ENCODE data around the gene CRKL. TPM values are rescaled to one million over a fixed set of nuclear protein-coding genes. Genes with fewer than 3 reads are reported as not detected.
"Not testable (repeated sequence)": the region's sequence is repeated elsewhere in the genome, so short reads cannot be mapped to it uniquely, and the experiment has no call there.

Gene CRKL
- polyA plus RNA-seq, 3 donors: 26.0 to 37.5 (median 29.4) TPM

DNA sequence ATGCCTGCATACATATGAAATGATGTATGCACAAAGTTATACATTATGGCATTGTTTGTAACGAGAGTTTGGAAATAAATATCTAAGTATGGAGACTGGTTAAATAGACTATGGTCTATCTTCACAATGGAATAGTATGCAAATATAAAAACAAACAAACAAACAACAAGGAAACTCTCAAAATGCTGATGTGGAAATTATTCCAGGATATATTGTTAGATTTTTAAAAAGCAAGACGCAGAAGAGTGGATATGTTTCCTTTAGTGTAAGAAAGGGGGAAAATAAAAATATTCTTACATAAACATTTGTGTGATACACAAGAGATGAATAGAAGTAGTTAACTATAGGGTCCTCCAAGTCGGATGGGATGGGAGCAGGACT is 10.8 kb upstream of the CRKL start:
- no peak overlapping the region for H3K4me3 Mint-ChIP-seq
- DNase-seq: no peak
- H3K9me3 ChIP-seq (replicated peaks in 1 of 2; ENCODE audit: control insufficient read depth in 1 of 2, insufficient read depth in 1 of 2, low read length in 2 of 2): no peaks in the 10 kb centered on the region
- WGBS (ENCODE audit: insufficient coverage): no CpG with 5 or more reads among the region's 3 CpGs
- H3K4me2 ChIP-seq (replicated peaks; ENCODE audit: extremely low read depth, low read length, poor library complexity, severe bottlenecking): no peak overlapping the region
- no peaks in the 10 kb centered on the region for H3K36me3 Mint-ChIP-seq
- H3K79me2 ChIP-seq (ENCODE audit: insufficient read depth, low read length): no peaks in the 10 kb centered on the region
- H2AFZ ChIP-seq (ENCODE audit: insufficient read depth, low read depth, low read length, poor library complexity, severe bottlenecking): no peak overlapping the region
- intact Hi-C loops (cut with micrococcal nuclease): no loop called here
- H3K9ac ChIP-seq (ENCODE audit: insufficient read depth, low read length, poor library complexity, severe bottlenecking): no peak overlapping the region
- H3K27ac Mint-ChIP-seq: no peak overlapping the region
- peaks cover 1 to 4% (median 3%) of the 10 kb centered on the region in 3 donors for H3K27me3 Mint-ChIP-seq (ENCODE audit: low read depth in 3 of 3)
- peaks cover 27 to 31% of the 10 kb centered on the region in 2 donors for H3K4me1 ChIP-seq (ENCODE audit: control insufficient read depth in 1 of 2, insufficient read depth in 2 of 2, low read length in 2 of 2)
- peaks cover 31% of the 10 kb centered on the region for H3K4me1 Mint-ChIP-seq
- H3K36me3 ChIP-seq (replicated peaks in 1 of 2; ENCODE audit: control insufficient read depth in 1 of 2, insufficient read depth in 2 of 2, low read length in 2 of 2): no peaks in the 10 kb centered on the region
- no peaks in the 10 kb centered on the region for H4K20me1 ChIP-seq (ENCODE audit: insufficient read depth, low read length)
- no peak overlapping the region for H3K27ac ChIP-seq (ENCODE audit: low read depth in 1 of 2, low read length in 2 of 2)
- H3K4me3 ChIP-seq (replicated peaks in 1 of 3; ENCODE audit: low read depth in 2 of 3, low read length in 3 of 3): no peak overlapping the region
- TF ChIP-seq, protein P1, sequence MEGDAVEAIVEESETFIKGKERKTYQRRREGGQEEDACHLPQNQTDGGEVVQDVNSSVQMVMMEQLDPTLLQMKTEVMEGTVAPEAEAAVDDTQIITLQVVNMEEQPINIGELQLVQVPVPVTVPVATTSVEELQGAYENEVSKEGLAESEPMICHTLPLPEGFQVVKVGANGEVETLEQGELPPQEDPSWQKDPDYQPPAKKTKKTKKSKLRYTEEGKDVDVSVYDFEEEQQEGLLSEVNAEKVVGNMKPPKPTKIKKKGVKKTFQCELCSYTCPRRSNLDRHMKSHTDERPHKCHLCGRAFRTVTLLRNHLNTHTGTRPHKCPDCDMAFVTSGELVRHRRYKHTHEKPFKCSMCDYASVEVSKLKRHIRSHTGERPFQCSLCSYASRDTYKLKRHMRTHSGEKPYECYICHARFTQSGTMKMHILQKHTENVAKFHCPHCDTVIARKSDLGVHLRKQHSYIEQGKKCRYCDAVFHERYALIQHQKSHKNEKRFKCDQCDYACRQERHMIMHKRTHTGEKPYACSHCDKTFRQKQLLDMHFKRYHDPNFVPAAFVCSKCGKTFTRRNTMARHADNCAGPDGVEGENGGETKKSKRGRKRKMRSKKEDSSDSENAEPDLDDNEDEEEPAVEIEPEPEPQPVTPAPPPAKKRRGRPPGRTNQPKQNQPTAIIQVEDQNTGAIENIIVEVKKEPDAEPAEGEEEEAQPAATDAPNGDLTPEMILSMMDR (IDR thresholded peaks at IDR 0.05): no peak
- peaks cover 0 to 4% (median 0%) of the 10 kb centered on the region in 7 donors for H3K9me3 Mint-ChIP-seq
- no peaks in the 10 kb centered on the region for H3K27me3 ChIP-seq (ENCODE audit: control insufficient read depth in 2 of 2, insufficient read depth in 2 of 2, low read length in 2 of 2)

DNA sequence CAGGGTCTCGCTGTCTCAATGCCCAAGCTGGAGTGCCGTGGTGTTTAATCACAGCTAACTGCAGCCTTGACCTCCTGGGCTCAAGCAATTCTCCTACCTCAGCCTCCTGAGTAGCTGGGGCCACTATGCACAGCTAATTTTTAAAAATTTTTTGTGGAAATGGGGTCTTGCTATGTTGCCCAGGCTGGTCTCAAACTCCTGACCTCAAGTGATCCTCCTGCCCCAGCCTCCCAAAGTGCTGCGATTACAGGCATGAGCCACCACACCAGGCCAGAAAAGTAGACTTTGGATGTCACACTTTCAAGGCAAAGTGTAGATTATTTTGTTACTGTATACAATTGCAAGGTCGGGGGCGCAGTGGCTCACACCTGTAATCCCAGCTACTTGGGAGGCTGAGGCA is 8.5 kb upstream of the CRKL start:
- H2AFZ ChIP-seq (ENCODE audit: insufficient read depth, low read depth, low read length, poor library complexity, severe bottlenecking); H3K27ac ChIP-seq (ENCODE audit: low read depth in 1 of 2, low read length in 2 of 2); H4K20me1 ChIP-seq (ENCODE audit: insufficient read depth, low read length); H3K79me2 ChIP-seq (ENCODE audit: insufficient read depth, low read length); H3K27me3 Mint-ChIP-seq (ENCODE audit: low read depth in 3 of 3); H3K36me3 ChIP-seq (replicated peaks in 1 of 2; ENCODE audit: control insufficient read depth in 1 of 2, insufficient read depth in 2 of 2, low read length in 2 of 2); H3K27me3 ChIP-seq (ENCODE audit: control insufficient read depth in 2 of 2, insufficient read depth in 2 of 2, low read length in 2 of 2); H3K9ac ChIP-seq (ENCODE audit: insufficient read depth, low read length, poor library complexity, severe bottlenecking); intact Hi-C loops (cut with micrococcal nuclease); H3K4me2 ChIP-seq (replicated peaks; ENCODE audit: extremely low read depth, low read length, poor library complexity, severe bottlenecking); H3K4me3 ChIP-seq (replicated peaks in 1 of 3; ENCODE audit: low read depth in 2 of 3, low read length in 3 of 3); H3K4me3 Mint-ChIP-seq; H3K9me3 Mint-ChIP-seq; DNase-seq; H3K9me3 ChIP-seq (replicated peaks in 1 of 2; ENCODE audit: control insufficient read depth in 1 of 2, insufficient read depth in 1 of 2, low read length in 2 of 2); H3K36me3 Mint-ChIP-seq: not testable (repeated sequence)
- peak overlapping the region in 2 of 7 donors; percentile 58 to 68 for H3K27ac Mint-ChIP-seq
- peaks cover 31% of the 10 kb centered on the region for H3K4me1 Mint-ChIP-seq
- peaks cover 26 to 28% of the 10 kb centered on the region in 2 donors for H3K4me1 ChIP-seq (ENCODE audit: control insufficient read depth in 1 of 2, insufficient read depth in 2 of 2, low read length in 2 of 2)
- WGBS (ENCODE audit: insufficient coverage): 82% methylated on average over 3 of the region's 5 CpGs

Measured in CD14-positive monocyte (primary cell).